ENCODE measurements around the gene PDE7B. TPM values are rescaled to one million over a fixed set of nuclear protein-coding genes. Genes with fewer than 3 reads are reported as not detected.
"Not testable (repeated sequence)": the region's sequence is repeated elsewhere in the genome, so short reads cannot be mapped to it uniquely, and the experiment has no call there.

PDE7B gene
- polyA plus RNA-seq, 1 donor (not counting 4 experiments of a cell fraction or from before 2014, with no cell fraction given), result 0.01 TPM

DNA sequence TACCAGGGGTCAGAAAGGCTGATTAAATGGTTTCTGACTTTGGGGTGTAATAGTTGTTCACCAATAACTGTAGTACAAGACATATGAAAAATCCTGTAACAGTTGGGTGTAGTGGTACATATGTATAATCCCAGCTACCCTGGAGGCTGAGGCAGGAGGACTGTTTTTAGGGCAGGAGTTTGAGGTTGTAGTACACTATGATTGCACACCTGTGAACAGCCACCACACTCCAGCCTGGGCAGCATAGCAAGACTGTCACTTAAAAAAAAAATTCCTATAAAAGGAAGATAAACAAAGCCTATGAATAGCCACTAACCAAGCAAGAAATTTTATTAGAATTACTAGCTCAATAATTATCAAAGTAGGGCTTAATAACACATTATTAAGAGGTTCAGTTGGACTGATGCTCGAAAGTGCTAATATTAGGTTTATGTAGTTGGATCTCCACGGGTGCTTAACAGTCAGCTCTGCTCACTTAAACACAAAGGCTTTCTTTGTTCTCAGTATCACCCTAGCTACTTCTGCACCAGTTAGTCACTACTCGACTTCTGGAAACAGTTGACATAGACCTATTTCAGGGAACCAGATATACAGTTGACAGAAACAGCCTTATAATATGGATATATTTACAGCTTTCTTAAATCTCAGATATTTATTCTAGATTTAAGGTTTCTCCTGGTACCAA is 285.6 kb downstream of the PDE7B start:
- Histone ChIP-seq H4K20me1 (ENCODE audit: control insufficient read depth, extremely low read depth, insufficient read depth, low read length) (no peaks in the 10 kb centered on the region), H3K9ac (ENCODE audit: control insufficient read depth, extremely low read depth, insufficient read depth, low read length) (no peak overlapping the region), H3K27ac (ENCODE audit: control insufficient read depth, insufficient read depth, low read length) (no peak overlapping the region), H3K27me3 (ENCODE audit: control insufficient read depth, extremely low read depth, insufficient read depth, low read length) (no peaks in the 10 kb centered on the region), H3K4me1 (ENCODE audit: control insufficient read depth, extremely low read depth, insufficient read depth, low read length) (no peaks in the 10 kb centered on the region), H3K4me2 (ENCODE audit: control insufficient read depth, extremely low read depth, insufficient read depth, low read depth, low read length) (no peak overlapping the region), H2AFZ (ENCODE audit: control insufficient read depth, low read length) (no peak overlapping the region), H3K9me1 (ENCODE audit: control insufficient read depth, extremely low read depth, insufficient read depth, low read length) (no peaks in the 10 kb centered on the region), H3K79me2 (ENCODE audit: control insufficient read depth, insufficient read depth, low read length) (no peaks in the 10 kb centered on the region), H3K4me3 (ENCODE audit: control insufficient read depth in 2 of 3, extremely low read depth in 1 of 3, insufficient read depth in 2 of 3, low read depth in 1 of 3, low read length in 3 of 3) (no peak overlapping the region), H3K36me3 (ENCODE audit: control insufficient read depth in 2 of 2, extremely low read depth in 1 of 2, insufficient read depth in 2 of 2, low read length in 2 of 2) (no peaks in the 10 kb centered on the region), H3K9me3 (ENCODE audit: control insufficient read depth, low read depth, low read length) (no peaks in the 10 kb centered on the region)
- FAIRE-seq (no peak), DNase-seq (ENCODE audit: low read depth, low spot score) (no peak)
- TF ChIP-seq EZH2 (IDR thresholded peaks at IDR 0.05; ENCODE audit: low read length), result no peak
- TF ChIP-seq, protein P1, sequence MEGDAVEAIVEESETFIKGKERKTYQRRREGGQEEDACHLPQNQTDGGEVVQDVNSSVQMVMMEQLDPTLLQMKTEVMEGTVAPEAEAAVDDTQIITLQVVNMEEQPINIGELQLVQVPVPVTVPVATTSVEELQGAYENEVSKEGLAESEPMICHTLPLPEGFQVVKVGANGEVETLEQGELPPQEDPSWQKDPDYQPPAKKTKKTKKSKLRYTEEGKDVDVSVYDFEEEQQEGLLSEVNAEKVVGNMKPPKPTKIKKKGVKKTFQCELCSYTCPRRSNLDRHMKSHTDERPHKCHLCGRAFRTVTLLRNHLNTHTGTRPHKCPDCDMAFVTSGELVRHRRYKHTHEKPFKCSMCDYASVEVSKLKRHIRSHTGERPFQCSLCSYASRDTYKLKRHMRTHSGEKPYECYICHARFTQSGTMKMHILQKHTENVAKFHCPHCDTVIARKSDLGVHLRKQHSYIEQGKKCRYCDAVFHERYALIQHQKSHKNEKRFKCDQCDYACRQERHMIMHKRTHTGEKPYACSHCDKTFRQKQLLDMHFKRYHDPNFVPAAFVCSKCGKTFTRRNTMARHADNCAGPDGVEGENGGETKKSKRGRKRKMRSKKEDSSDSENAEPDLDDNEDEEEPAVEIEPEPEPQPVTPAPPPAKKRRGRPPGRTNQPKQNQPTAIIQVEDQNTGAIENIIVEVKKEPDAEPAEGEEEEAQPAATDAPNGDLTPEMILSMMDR (optimal IDR thresholded peaks at IDR 0.05 in 1 of 3, IDR thresholded peaks at IDR 0.05 in 1 of 3, conservative IDR thresholded peaks at IDR 0.05 in 1 of 3; ENCODE audit: extremely low read depth in 1 of 3, insufficient read depth in 2 of 3, low read length in 3 of 3), result no peak
- dilution Hi-C loops (cut with MboI; ENCODE audit: extremely low pct_ligation_motif_present, low sequenced_read_pairs), result no loop called here

DNA sequence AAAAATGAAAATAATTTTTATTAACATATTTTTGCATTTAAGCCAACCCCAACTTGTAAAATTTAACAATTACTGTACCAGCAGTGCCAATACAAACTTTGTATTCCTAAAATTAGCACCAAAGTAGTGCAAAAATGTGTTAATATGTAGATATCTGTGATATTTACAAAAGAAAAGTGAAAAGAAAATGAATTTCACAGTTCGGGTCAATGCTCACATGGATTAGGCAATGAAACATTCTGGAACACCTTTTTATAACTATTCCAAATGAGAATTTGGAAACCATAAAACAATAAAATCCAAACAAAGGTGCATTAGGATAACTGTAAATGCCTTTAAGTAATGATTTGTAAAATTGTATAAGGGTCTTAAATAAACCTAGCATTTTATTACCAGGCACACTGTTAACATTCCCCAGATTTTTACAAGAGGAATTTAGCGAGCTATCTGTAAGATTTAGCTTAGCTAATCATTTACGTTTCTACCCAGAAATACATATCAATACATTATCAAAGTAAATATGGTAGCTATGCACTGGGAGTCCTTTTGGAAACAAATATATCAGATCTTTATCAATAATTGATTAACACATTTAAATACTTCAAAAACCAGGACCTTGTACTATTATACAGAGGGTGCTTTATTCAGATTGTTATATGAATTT is 286.4 kb downstream of the PDE7B start:
- no peak for FAIRE-seq
- H3K4me2 ChIP-seq (ENCODE audit: control insufficient read depth, extremely low read depth, insufficient read depth, low read depth, low read length), result no peak overlapping the region

DNA sequence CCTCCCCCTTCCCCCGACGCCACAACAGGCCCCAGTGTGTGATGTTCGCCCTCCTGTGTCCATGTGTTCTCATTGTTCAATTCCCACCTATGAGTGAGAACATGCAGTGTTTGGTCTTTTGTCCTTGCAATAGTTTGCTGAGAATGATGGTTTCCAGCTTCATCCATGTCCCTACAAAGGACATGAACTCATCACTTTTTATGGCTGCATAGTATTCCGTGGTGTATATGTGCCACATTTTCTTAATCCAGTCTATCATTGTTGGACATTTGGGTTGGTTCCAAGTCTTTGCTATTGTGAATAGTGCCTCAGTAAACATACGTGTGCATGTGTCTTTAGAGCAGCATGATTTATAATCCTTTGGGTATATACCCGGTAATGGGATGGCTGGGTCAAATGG is 287.6 kb downstream of the PDE7B start:
- H3K4me1 ChIP-seq (ENCODE audit: control insufficient read depth, extremely low read depth, insufficient read depth, low read length); H3K79me2 ChIP-seq (ENCODE audit: control insufficient read depth, insufficient read depth, low read length); H3K9me1 ChIP-seq (ENCODE audit: control insufficient read depth, extremely low read depth, insufficient read depth, low read length); H3K27me3 ChIP-seq (ENCODE audit: control insufficient read depth, extremely low read depth, insufficient read depth, low read length); H3K4me3 ChIP-seq (ENCODE audit: control insufficient read depth in 2 of 3, extremely low read depth in 1 of 3, insufficient read depth in 2 of 3, low read depth in 1 of 3, low read length in 3 of 3); H3K9me3 ChIP-seq (ENCODE audit: control insufficient read depth, low read depth, low read length); H2AFZ ChIP-seq (ENCODE audit: control insufficient read depth, low read length); H4K20me1 ChIP-seq (ENCODE audit: control insufficient read depth, extremely low read depth, insufficient read depth, low read length); H3K9ac ChIP-seq (ENCODE audit: control insufficient read depth, extremely low read depth, insufficient read depth, low read length); H3K4me2 ChIP-seq (ENCODE audit: control insufficient read depth, extremely low read depth, insufficient read depth, low read depth, low read length); H3K36me3 ChIP-seq (ENCODE audit: control insufficient read depth in 2 of 2, extremely low read depth in 1 of 2, insufficient read depth in 2 of 2, low read length in 2 of 2); FAIRE-seq; DNase-seq (ENCODE audit: low read depth, low spot score); dilution Hi-C loops (cut with MboI; ENCODE audit: extremely low pct_ligation_motif_present, low sequenced_read_pairs); H3K27ac ChIP-seq (ENCODE audit: control insufficient read depth, insufficient read depth, low read length): not testable (repeated sequence)

More for the DNA sequence above, 286.4 kb downstream of the PDE7B start:
- no peaks in the 10 kb centered on the region for H3K9me3 ChIP-seq (ENCODE audit: control insufficient read depth, low read depth, low read length)
- H2AFZ ChIP-seq (ENCODE audit: control insufficient read depth, low read length), result no peak overlapping the region
- no peak overlapping the region for H3K4me3 ChIP-seq (ENCODE audit: control insufficient read depth in 2 of 3, extremely low read depth in 1 of 3, insufficient read depth in 2 of 3, low read depth in 1 of 3, low read length in 3 of 3)
- H3K9me1 ChIP-seq (ENCODE audit: control insufficient read depth, extremely low read depth, insufficient read depth, low read length), result no peaks in the 10 kb centered on the region
- no peak overlapping the region for H3K9ac ChIP-seq (ENCODE audit: control insufficient read depth, extremely low read depth, insufficient read depth, low read length)
- TF ChIP-seq, protein P1 (optimal IDR thresholded peaks at IDR 0.05 in 1 of 3, IDR thresholded peaks at IDR 0.05 in 1 of 3, conservative IDR thresholded peaks at IDR 0.05 in 1 of 3; ENCODE audit: extremely low read depth in 1 of 3, insufficient read depth in 2 of 3, low read length in 3 of 3), result no peak
- no peak for TF ChIP-seq EZH2 (IDR thresholded peaks at IDR 0.05; ENCODE audit: low read length)
- no peaks in the 10 kb centered on the region for H3K4me1 ChIP-seq (ENCODE audit: control insufficient read depth, extremely low read depth, insufficient read depth, low read length)
- H3K27ac ChIP-seq (ENCODE audit: control insufficient read depth, insufficient read depth, low read length), result no peak overlapping the region
- dilution Hi-C loops (cut with MboI; ENCODE audit: extremely low pct_ligation_motif_present, low sequenced_read_pairs), result no loop called here
- H3K27me3 ChIP-seq (ENCODE audit: control insufficient read depth, extremely low read depth, insufficient read depth, low read length), result no peaks in the 10 kb centered on the region
- no peak for DNase-seq (ENCODE audit: low read depth, low spot score)
- H3K36me3 ChIP-seq (ENCODE audit: control insufficient read depth in 2 of 2, extremely low read depth in 1 of 2, insufficient read depth in 2 of 2, low read length in 2 of 2), result no peaks in the 10 kb centered on the region
- no peaks in the 10 kb centered on the region for H4K20me1 ChIP-seq (ENCODE audit: control insufficient read depth, extremely low read depth, insufficient read depth, low read length)
- no peaks in the 10 kb centered on the region for H3K79me2 ChIP-seq (ENCODE audit: control insufficient read depth, insufficient read depth, low read length)
